Heart right ventricle (tissue), 16 donors: ENCODE data around the gene ARHGEF4. TPM values are rescaled to one million over a fixed set of nuclear protein-coding genes. Genes with fewer than 3 reads are reported as not detected.

Source experiments
- ATAC-seq, 8 donors: fragments of 200-7000 bp; cut with Tn5 transposase; one replicate each; pipeline ENCODE4 v1.9.1; 2020; ENCODE audit warnings: mild to moderate bottlenecking in 8 of 8, moderate library complexity in 8 of 8, moderate number of reproducible peaks in 1 of 8
- DNase-seq, 2 donors: peaks; one replicate each; pipeline ENCODE4 v3.0.0-alpha.2; 2020
- H3K27ac ChIP-seq, 10 donors: fragments of 200-600 bp; sonication (generic) in 2 of 10; one replicate each; pipeline versions ENCODE4 v1.5.0 to v1.8.0; 2020 to 2022; ENCODE audit warnings: mild to moderate bottlenecking in 3 of 10
- H3K27me3 ChIP-seq, 7 donors: fragments of 200-600 bp; one replicate each; pipeline ENCODE4 v1.8.0; 2021 to 2022; ENCODE audit warnings: mild to moderate bottlenecking in 2 of 7
- H3K36me3 ChIP-seq, 9 donors: fragments of 200-600 bp; sonication (generic) in 1 of 9; one replicate each; pipeline versions ENCODE4 v1.5.0 to v1.8.0; 2020 to 2022; ENCODE audit warnings: mild to moderate bottlenecking in 2 of 9
- H3K4me1 ChIP-seq, 9 donors: fragments of 200-600 bp; sonication (generic) in 1 of 9; one replicate each; pipeline versions ENCODE4 v1.5.0 to v1.8.0; 2020 to 2022; ENCODE audit warnings: mild to moderate bottlenecking in 4 of 9
- H3K4me3 ChIP-seq, 10 donors: fragments of 200-600 bp; sonication (generic) in 2 of 10; one replicate each; pipeline versions ENCODE4 v1.5.0 to v1.8.0; 2020 to 2022; ENCODE audit warnings: mild to moderate bottlenecking in 7 of 10, moderate library complexity in 2 of 10
- H3K9me3 ChIP-seq, 11 donors: fragments of 200-600 bp in 10 of 11; sonication (generic) in 2 of 11; one replicate each; pipeline versions ENCODE4 v1.5.0 to v1.8.0; 2013 to 2022; ENCODE audit warnings: mild to moderate bottlenecking in 2 of 11, control low read depth in 1 of 11, moderate library complexity in 1 of 11
- WGBS, 2 donors: extraction: QIAGEN DNeasy Blood & Tissue Kit; methylation state at CpG; one replicate each; pipeline ENCODE4 v1.1.7; 2013; ENCODE audit warnings: inconsistent platforms in 1 of 2; 5-methylcytosine and 5-hydroxymethylcytosine counted together
- intact Hi-C, 10 donors: fragments of 100-400 bp; cut with DNase I; formaldehyde crosslinking; loops; one replicate each; pipeline versions ENCODE4 v1.11.1 to v1.14.2; 2022
- polyA plus RNA-seq, 2 donors: library from polyadenylated mRNA; stranded (reverse); fragments of 200-250 nt; gene quantifications; one replicate each; pipeline ENCODE4 v1.2.3, GENCODE V29; 2013
- total RNA-seq, 10 donors: library from RNA; stranded (reverse); fragmentation: NEBNext Ultra II Directional in 3 of 10; extraction: Animal tissue kit (Norgen Biotek cat#: 25700) in 3 of 10; gene quantifications; one replicate each; pipeline versions ENCODE4 v1.2.1 to v1.2.4, GENCODE V29; 2021 to 2023
- TF ChIP-seq, protein P1 (sequence below), 9 donors: fragments of 200-600 bp; sonication (generic) in 2 of 9; IDR thresholded peaks; one replicate each; pipeline versions ENCODE4 v1.5.0 to v1.8.0; 2021 to 2022; ENCODE audit warnings: antibody characterized with exemption in 9 of 9, mild to moderate bottlenecking in 5 of 9, moderate library complexity in 1 of 9
- donor health status: Arrhythmogenic right ventricular cardiomyopathy.
- donor health status: ischemic (EF 13 %, LVEDD 7.1; RV severe dilation, severe dysfunction).
- donor health status: healthy with polysubstance abuse.
- donor health status: DM: no; HTN: yes; CAD: no.
- donor health status: DM: no; HTN: no; CAD: no.
- donor health status: ischemic (EF 25% LVEDD 6.9; RV normal size, moderate dysfunction).
- donor health status: ischemic (EF 25% LVEDD 5.7; RV mildly dilated, moderate dysfunction).
- donor health status: healthy.
- donor health status: DM: yes; HTN: yes; CAD: no.
- donor health status: Ischemic cardiomyopathy.
- donor health status: ischemic (EF 35%, LVEDD 5.7; RV mildly dilated, moderate dysfunction).
- donor health status: nonischemic (EF 11% LVEDD 7.7; RV severe dilation, severe dysfunction).
- donor health status: DM: yes; HTN: yes; CAD: no.
- donor health status: PGD.
- donor health status: ischemic (EF 29% LVEDD 5.4; RV normal size, mild dysfunction).
- donor health status: nonischemic (EF 23%, LVEDD 6.1; RV moderate dilation, normal function).

ARHGEF4 gene
- total and polyA plus RNA-seq, 12 donors: 0.67 to 6.5 (median 3.4) TPM

GRCh38 chr2:130976591-130977237 is 140.0 kb downstream of the ARHGEF4 start:
- intact Hi-C loops: no loop called here
- Histone ChIP-seq H3K4me3 (no peak overlapping the region), H3K27ac (no peak overlapping the region), H3K27me3 (peaks cover 0 to 11% (median 0%) of the 10 kb centered on the region in 7 donors), H3K4me1 (no peaks in the 10 kb centered on the region), H3K9me3 (peaks cover 0 to 12% (median 0%) of the 10 kb centered on the region in 11 donors), H3K36me3 (no peaks in the 10 kb centered on the region)
- no peak for ATAC-seq
- DNase-seq: no peak
- TF ChIP-seq, protein P1, sequence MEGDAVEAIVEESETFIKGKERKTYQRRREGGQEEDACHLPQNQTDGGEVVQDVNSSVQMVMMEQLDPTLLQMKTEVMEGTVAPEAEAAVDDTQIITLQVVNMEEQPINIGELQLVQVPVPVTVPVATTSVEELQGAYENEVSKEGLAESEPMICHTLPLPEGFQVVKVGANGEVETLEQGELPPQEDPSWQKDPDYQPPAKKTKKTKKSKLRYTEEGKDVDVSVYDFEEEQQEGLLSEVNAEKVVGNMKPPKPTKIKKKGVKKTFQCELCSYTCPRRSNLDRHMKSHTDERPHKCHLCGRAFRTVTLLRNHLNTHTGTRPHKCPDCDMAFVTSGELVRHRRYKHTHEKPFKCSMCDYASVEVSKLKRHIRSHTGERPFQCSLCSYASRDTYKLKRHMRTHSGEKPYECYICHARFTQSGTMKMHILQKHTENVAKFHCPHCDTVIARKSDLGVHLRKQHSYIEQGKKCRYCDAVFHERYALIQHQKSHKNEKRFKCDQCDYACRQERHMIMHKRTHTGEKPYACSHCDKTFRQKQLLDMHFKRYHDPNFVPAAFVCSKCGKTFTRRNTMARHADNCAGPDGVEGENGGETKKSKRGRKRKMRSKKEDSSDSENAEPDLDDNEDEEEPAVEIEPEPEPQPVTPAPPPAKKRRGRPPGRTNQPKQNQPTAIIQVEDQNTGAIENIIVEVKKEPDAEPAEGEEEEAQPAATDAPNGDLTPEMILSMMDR (IDR thresholded peaks at IDR 0.05): no peak
- WGBS, 2 donors: 88 to 92% methylated on average over 10 of the region's 10 CpGs

GRCh38 chr2:130977461-130978050 is 140.8 kb downstream of the ARHGEF4 start:
- DNase-seq (no peak), ATAC-seq (no peak)
- TF ChIP-seq, protein P1 (IDR thresholded peaks at IDR 0.05): no peak
- Histone ChIP-seq H3K36me3 (no peaks in the 10 kb centered on the region), H3K27ac (no peak overlapping the region), H3K27me3 (peaks cover 0 to 11% (median 0%) of the 10 kb centered on the region in 7 donors), H3K4me1 (no peaks in the 10 kb centered on the region), H3K9me3 (peaks cover 0 to 12% (median 0%) of the 10 kb centered on the region in 11 donors), H3K4me3 (no peak overlapping the region)
- intact Hi-C loops: no loop called here
- 95 to 97% methylated on average over 5 of the region's 5 CpGs for WGBS, 2 donors

DNA sequence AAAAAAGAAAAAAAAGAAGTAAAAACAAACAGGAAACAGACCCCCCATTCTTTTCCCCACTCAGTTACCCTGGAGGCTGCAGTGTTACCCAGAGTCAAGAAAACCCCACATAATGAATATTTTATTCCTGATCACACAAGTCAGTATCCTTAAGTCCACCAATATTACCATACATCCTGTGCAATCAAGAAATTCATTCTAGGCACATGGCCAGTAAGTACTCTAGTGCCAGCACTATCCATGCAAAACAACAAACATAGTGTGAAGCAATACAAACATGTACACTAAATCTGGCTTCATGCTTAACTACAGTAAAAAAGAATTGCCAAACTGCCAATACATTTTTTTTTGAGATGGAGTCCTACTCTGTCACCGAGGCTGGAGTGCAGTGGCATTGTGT is 145.0 kb downstream of the ARHGEF4 start:
- DNase-seq (no peak), ATAC-seq (no peak)
- Histone ChIP-seq H3K27ac (no peak overlapping the region), H3K4me3 (no peak overlapping the region), H3K9me3 (peaks cover 0 to 12% (median 0%) of the 10 kb centered on the region in 11 donors), H3K36me3 (no peaks in the 10 kb centered on the region), H3K27me3 (peaks cover 0 to 11% (median 0%) of the 10 kb centered on the region in 7 donors), H3K4me1 (peaks cover 0 to 15% (median 0%) of the 10 kb centered on the region in 9 donors)
- 86 to 89% methylated on average over 1 of the region's 1 CpG for WGBS, 2 donors
- TF ChIP-seq, protein P1 (IDR thresholded peaks at IDR 0.05): no peak
- intact Hi-C loops: no loop called here

GRCh38 chr2:130985206-130985780 is 148.6 kb downstream of the ARHGEF4 start:
- Histone ChIP-seq H3K27me3 (peaks cover 0 to 9% (median 0%) of the 10 kb centered on the region in 7 donors), H3K27ac (peak overlapping the region in 1 of 10 donors; percentile 26), H3K36me3 (no peaks in the 10 kb centered on the region), H3K9me3 (no peaks in the 10 kb centered on the region), H3K4me1 (peaks cover 0 to 15% (median 0%) of the 10 kb centered on the region in 9 donors), H3K4me3 (no peak overlapping the region)
- intact Hi-C loops: no loop called here
- TF ChIP-seq, protein P1 (IDR thresholded peaks at IDR 0.05): no peak
- ATAC-seq (peak in 1 of 8 donors; percentile 25), DNase-seq (no peak)
- WGBS, 2 donors: 81 to 83% methylated on average over 4 of the region's 4 CpGs
